HS-5 (cell line): ENCODE measurements around the gene NRP1.
"Not testable (repeated sequence)": the region's sequence is repeated elsewhere in the genome, so short reads cannot be mapped to it uniquely, and the experiment has no call there.

Experiments used
- DNase-seq: peaks from one replicate; pipeline ENCODE4 v3.0.0-alpha.2; 2012; ENCODE audit warnings: low read depth

The NRP1 gene

GRCh38 chr10:33321516-33321915 is 13.0 kb downstream of the NRP1 start:
- no peak for DNase-seq

GRCh38 chr10:33320288-33320687 is 14.2 kb downstream of the NRP1 start:
- DNase-seq, result no peak

DNA sequence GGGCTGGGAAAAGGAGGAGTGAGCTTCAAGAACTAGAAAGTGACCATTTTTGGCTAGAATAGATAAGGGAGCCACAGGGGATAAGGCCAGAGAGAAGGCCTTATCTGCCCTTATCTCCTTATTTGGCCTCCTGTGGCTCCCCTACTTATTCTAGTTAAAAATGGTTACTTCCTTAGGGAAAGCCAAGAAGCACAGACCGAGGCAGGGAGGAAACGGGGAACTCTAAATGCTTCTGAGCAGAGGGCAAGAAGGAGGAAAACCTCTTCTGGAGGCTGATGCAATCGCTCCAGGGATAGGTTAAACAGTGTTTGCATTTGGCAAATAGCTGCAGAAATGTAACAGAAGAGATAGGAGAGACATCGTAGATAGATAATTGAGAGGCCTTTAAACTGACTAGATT is 18.6 kb downstream of the NRP1 start:
- no peak for DNase-seq

GRCh38 chr10:33314811-33315561 is 19.5 kb downstream of the NRP1 start:
- no peak for DNase-seq

DNA sequence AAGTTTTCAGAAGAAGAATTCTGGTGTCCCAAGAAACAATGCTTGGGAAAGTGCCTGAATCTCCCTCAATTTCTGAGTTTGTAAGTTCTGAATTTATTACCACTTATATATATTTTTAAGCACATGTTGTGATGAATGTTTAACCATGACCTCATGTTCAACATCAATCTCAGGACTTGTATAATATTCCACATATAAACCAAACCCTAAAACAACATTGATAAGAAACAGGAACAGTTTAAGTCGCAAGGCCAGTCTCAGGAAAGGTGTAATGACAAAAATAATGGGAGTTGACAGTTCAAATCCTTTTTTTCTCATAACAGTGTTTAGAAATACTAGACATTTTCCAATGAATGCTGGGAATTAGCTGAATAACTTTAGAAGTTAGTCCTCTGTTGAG is 22.8 kb downstream of the NRP1 start:
- no peak for DNase-seq

DNA sequence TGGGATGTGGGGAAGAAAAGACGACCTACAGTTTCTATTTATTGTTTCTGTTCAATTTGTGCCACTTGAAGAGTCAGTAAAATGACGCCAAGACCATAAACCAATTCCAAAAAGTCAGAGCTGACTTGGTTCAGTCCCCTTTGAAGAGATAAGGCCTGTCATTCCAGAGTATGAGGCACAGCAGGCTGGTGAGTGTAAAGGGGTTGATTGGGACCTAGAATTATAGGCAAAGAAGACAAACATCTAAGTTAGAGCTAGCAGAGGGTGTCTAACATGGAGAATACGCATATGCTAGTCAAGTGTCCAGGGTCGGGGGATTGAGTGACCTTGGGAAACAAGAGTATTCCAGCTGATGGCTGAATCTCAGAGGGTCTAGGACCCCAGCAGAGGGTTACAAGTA is 23.6 kb downstream of the NRP1 start:
- DNase-seq, result no peak

DNA sequence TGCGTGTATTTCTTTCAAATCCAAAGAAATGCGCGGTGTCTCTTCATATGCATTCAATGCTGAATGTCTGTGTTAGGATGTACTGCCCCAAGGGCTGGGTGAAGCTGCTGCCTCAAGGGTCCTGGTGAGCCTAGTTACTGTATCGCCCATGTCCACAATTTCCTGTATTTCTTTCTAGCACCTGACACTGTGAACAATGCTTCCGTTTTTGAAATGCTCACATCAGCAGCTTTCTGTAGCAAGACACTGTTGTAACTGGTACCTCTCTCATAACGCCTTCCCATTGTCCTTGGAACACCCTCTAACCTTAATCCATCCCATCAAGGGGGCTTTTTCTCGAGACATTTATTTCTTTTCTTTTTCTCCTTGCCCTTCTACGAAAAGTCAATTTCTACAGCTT is 25.1 kb downstream of the NRP1 start:
- no peak for DNase-seq

- DNase-seq, result no peak
Observed at GRCh38 chr10:33307835-33308234, 26.6 kb downstream of the NRP1 start.

DNA sequence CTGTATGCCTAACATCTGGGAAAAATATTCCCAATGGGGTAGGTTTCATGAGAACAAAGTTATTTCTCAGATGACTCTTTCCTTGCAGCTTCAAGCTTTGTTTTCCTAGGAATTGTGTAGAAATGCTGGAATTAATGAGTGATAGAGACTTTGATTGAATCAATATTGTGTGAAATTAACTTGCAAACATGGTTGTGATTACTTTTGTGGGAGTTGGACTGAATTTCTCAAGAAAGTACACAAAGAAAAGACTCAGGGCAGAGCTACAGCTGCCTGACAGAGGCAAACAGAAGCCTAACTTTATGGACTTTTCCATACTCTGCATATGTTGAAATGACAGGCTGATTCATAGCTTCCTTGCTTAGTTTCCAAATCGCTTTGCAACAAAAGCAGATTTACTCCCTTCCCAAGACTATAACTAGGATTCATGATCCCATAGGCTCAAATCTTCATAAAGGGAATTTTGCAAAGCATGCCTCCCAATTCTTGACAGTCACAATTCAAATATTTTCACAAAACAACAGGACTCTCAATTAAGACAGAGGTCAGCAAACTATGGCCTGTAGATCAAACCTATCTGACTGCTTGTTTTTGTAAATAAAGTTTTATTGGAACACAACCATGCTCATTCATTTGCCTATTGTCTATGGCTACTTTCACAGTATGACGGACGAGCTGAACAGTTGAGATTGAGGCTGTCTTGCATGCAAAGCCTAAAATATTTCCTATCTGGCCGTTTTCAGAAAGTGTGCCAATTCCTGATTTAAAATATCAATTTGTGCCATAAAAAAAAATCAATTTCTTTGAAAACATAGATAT is 27.6 kb downstream of the NRP1 start:
- DNase-seq, result peak; percentile 32

DNA sequence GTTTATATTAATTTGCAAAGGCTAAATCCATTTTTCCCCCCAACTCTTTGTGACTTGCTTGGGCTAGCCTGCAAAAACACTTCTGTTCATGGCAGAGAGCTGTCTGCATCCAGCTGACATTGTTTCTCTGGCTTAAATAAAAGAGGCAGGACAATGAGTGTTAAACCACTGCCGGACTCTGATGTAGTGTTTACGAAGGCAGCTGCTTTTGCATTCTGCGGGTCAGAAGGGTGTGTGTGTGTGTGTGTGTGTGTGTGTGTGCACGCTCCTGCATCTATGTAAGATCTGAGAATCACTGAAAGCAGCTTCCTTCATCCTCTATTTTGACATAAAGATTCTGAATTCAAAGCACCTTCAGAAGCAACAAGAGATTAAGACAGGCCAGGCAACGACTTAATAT is 28.3 kb downstream of the NRP1 start:
- DNase-seq, result no peak

DNA sequence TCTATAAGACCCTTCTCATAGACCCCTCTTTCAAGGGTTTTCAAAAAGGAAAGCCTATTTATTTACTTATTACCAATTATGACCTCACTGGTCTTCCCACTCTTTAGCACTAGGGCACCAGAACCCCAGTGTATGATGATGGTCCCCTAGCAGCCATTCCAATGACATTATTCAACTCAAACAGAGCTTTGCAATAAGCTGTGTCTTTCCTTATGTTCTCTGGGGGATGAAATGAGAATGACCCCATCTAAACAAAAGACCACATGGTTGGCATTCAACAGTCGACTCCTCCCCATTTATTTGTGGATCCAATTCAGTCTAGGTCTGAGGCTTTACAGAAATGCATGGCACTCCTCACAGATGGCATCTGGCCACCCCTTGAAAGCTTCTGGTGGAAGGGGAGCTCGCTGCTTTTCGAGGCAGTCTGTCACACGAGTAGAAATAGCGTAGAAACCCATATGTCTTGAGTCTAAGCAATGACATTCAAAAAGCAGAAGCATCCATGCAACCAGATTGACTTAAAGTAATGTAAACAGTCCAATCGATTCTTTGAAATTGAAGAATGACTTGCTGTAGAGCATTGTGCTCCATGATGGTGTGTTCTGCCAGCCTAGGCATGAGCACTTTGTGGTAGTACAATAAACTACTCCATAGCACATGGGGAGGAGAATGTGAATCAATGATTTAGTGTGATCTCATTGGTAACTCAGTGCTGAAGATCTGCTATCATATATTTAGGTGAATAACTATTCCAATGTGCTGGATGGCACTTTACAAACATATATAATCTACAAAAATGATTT is 29.8 kb downstream of the NRP1 start:
- DNase-seq, result no peak

DNA sequence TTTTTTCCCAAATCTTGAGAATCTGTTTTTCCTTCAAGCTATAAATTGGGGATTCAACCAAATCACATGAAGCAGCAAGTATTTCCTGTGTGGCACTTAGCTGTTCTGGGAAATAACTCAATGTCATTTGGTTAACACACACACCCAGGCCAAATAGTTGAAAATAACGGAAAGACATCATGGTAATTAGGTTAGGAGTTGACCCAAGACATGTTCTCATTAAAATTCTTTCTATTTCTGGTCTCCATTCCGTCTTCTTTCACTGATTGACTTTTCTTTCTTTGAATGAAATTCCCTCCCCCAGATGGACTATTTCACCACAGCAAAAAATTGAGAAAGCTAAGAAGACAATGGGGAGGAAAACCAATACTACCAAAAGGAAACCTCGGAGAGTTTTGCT is 30.5 kb downstream of the NRP1 start:
- DNase-seq, result no peak

DNA sequence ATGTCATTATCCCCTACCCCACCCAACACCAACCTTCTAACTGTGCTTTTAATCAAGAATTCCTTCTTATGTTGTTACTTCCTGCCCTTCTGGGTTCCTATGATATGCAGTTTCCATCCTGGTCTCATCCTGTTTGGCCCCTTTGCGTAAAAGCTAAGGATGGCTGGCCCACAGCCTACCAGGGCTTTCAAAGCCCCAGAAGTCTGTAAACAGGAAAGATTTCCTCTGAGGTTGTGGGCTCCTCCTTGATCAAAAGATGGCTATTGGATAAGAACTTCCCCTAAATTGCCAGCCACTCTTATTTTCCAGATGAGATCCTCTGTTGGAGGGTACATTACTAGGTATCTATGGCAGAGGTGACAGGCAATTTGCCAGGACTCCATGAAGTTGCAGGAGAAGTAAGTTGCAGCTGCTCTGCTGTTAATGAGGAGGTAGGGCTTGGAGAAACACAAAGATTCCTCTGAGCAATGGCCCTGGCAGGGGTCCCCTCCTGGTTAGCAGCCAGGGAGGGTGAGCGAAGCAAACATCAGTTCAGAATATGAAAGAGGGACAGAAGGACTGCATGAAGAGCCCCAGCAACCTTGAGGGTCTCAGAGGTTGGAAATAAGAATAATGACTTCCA is 32.1 kb downstream of the NRP1 start:
- DNase-seq, result no peak

- no peak for DNase-seq
Observed at GRCh38 chr10:33301097-33301789, 33.2 kb downstream of the NRP1 start.

DNA sequence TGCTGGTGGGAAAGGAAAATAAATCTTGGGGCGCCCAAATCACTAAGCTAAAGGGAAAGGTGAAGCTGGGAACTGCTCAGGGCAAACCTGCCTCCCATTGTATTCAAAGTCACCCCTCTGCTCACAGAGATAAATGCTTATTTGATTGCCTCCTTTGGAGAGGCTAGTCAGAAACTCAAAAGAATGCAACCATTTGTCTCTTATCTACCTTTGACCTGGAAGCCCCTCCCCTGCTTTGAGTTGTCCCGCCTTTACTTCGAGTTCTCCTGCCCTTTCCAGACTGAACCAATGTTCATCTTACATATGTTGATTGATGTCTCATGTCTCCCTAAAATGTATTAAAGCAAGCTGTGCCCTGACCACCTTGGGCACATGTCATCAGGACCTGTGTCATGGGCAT is 33.9 kb downstream of the NRP1 start:
- DNase-seq, result not testable (repeated sequence)

GRCh38 chr10:33298893-33299292 is 35.6 kb downstream of the NRP1 start:
- DNase-seq, result no peak

- no peak for DNase-seq
Observed at GRCh38 chr10:33298110-33298509, 36.4 kb downstream of the NRP1 start.

DNA sequence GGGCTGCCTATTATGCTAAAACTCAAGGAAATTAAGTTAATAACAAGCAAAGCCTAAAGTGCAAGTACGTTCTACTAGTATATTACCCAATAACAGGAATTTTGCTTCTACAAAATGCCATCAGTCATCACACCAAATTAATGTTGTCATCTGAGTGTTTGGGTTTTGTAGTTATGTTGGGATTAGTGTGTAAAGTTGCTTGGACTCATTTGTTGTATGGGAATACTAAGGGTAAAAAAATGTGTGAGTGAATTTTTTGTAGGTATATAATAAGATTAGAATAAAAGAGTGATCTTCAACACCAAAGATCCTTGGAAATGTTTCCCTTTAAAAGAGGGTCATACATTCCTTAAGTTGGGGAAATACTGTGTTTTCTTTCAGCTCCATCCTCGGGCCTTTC is 38.6 kb downstream of the NRP1 start:
- no peak for DNase-seq

GRCh38 chr10:33293531-33294170 is 40.8 kb downstream of the NRP1 start:
- no peak for DNase-seq

- no peak for DNase-seq
Observed at GRCh38 chr10:33293076-33293475, 41.4 kb downstream of the NRP1 start.

DNA sequence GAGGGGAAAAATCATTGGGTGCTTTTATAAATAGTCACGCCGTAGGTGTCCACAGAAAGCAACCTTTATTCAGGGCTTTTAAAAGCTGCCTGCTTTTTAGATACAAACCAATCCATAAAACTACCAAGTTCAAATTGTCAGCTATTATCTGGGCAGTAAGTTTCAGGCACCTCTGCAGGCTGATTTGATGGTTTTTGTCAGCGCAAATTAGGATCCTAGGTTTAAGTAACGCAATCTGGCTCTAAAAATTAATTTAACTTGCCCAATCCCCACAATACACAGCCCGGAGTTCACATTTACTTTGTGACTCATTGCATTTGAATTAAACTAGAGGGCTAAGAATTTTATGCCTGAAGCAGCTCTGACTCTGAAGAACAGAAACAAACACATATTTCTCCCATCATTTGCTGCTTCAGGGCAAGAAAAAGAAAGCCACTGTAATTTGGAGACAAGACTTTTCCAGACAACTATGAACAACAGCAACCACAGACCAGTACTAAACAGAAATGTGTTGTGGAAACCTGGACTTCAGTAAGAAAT is 43.3 kb downstream of the NRP1 start:
- DNase-seq, result no peak
